Neural progenitor cell (in vitro differentiated cells): ENCODE results near the gene PCLAF.

Experiments
- EZH2phosphoT487 ChIP-seq: fragments of 200-600 bp; sonication (generic); IDR thresholded peaks from 2 replicates; pipeline ENCODE4 v1.6.1; 2017; ENCODE audit warnings: antibody characterized with exemption
- TF ChIP-seq, protein P1 (sequence below): fragments of 200-600 bp; sonication (generic); IDR thresholded peaks from 2 replicates; pipeline ENCODE4 v1.5.1; 2017; ENCODE audit warnings: antibody characterized with exemption, mild to moderate bottlenecking

DNA sequence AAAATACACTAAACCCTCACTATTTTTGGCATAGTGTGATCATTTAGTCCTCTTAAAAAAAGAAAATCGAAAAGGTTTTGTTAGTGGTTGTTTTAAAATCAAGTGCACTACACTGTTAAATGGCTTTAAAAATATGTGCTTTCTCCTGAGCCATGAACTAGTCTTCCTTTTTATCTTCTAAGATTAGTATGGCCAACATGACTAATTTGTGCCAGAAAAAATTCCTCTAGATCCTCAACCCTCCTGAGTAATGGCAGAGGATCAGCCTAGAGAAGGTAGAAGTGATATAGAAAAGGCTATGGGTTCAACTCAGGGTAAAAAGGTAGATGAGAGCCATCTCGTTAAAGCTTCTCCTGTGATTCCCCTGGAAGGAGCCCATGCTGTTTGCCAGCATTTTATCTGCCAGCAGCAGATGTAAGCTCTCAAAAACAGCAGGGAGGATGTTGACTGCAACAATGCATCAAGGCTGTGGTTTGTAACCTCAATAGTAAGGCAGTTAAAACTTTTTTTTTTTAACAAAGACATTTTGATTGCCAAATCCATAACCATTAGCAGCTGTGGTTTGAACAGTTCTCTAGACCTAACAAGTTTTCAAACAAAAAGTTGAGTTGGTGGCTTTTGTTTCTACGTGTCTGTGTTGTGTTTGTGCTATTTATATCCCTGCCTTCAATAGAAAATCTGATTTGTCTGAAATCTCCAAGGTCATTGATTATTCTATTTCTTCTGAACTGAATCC, 48.9 kb upstream of the PCLAF start:
- TF ChIP-seq, protein P1, sequence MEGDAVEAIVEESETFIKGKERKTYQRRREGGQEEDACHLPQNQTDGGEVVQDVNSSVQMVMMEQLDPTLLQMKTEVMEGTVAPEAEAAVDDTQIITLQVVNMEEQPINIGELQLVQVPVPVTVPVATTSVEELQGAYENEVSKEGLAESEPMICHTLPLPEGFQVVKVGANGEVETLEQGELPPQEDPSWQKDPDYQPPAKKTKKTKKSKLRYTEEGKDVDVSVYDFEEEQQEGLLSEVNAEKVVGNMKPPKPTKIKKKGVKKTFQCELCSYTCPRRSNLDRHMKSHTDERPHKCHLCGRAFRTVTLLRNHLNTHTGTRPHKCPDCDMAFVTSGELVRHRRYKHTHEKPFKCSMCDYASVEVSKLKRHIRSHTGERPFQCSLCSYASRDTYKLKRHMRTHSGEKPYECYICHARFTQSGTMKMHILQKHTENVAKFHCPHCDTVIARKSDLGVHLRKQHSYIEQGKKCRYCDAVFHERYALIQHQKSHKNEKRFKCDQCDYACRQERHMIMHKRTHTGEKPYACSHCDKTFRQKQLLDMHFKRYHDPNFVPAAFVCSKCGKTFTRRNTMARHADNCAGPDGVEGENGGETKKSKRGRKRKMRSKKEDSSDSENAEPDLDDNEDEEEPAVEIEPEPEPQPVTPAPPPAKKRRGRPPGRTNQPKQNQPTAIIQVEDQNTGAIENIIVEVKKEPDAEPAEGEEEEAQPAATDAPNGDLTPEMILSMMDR = no peak
- TF ChIP-seq EZH2phosphoT487 = no peak
